Lung microvascular endothelial cell (primary cell): ENCODE measurements around the gene CNTNAP5. TPM values are rescaled to one million over a fixed set of nuclear protein-coding genes. Genes with fewer than 3 reads are reported as not detected.

Source experiments
- DNase-seq, 2 donors: peaks; one replicate each; pipeline versions ENCODE4 v3.0.0 to v3.0.0-alpha.2; 2010; ENCODE audit warnings: low read depth in 2 of 2
- total RNA-seq: library from RNA; depleted of rRNA; stranded (reverse); fragments of >200 nt; gene quantifications from 2 replicates; pipeline ENCODE4 v1.2.1, GENCODE V29; 2014

CNTNAP5 gene
- total RNA-seq, 1 donor from 2014 or later = not detected

DNA sequence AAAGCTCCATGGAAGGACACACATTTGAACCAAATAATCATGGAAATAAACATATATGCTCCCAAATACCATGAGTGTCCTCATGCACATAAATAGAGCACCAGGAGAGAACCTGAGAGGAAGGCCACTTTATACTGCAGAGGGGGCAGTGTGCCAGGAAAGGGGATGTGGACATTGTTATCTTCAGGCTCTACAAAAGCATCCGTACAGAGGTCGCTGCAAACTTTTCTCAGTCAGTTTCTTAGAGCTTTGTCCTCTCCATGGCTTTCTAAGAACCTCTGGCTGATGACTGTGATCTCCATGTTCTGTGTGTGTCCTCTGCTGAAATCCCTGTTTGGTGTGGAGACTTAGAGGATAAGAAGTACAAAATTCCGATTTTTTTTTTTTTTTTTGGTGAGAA is 515.7 kb downstream of the CNTNAP5 start:
- DNase-seq = no peak

DNA sequence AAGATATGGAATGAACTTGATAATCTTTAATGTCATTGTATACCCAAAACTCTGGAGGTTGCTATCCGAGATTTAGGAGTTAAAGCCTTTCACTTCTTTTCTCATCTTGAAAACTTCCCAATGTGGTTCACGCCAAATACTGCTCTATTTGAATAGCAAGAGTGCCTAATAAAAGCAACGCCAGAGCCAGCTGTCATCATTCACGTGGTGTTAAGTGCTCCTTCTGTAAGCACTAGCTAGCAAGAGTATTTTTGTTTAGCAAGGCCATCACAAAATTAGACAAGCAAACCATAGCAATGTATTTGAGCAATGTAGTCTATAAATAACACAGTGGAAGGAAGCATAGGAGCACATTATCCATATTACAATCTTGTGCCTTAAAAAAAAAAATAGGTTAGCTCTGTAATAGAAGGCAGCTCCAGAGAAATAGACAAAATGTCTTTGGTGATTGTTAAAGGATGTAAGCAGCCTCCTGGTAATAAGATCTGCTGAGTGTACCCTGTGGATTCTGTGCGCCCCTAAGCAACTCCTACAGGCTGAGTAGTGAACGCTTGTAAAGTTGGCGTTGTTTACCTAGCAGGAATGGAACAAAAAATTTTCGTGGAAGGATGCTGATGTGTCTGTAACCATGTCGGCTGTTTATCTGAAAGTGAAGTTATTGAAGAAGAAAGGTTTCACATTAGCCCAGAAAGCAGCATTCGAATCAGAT is 518.0 kb downstream of the CNTNAP5 start:
- DNase-seq = no peak

DNA sequence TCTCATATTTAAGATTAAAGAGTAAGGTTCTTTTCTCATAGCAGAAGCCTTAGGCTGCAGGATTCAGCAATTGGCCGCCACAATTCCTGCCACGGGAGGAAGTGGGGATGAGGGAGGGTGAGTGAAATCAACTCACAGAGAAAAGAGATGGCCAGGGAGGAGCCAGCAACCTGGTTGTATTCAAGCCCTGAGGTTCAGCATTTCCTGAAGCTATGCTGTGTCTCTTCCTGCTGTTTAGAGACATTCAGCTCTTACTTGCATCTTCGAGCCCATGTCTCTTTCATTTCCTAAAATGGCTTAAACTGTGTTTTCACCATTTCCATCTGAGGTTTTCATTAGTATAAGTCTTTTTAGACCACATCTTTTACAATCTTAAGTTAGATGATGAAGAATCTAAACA is 522.6 kb downstream of the CNTNAP5 start:
- no peak for DNase-seq

DNA sequence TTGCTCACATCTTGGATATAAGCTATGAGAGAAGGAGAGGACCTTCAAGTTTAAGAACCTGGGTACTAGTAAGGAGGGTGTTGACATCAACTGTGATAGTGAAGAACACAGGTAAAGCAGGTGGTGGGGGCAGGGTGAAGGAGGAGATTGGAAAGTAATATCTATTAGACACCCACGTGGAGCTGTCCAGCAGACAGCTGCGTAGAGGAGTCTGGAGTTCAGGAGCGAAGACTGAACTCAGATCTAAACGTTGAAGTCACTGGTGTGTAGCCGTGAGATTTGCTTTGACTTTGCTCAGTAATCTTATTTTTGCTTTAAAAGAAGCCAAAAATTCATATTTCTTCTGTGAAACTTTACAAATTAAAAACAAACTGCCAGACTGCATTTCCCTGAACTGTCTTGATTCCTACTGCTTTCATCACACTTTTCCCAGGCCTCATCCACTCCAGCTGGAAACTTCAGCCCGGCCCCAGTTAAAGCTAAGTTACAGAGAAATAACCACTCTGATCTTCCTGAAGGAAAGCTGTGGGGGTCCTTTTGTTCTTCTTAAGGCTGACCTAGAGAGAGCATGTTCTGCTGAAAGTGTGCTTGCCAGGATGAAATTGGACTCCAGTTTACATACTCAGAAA is 533.3 kb downstream of the CNTNAP5 start:
- DNase-seq = no peak

DNA sequence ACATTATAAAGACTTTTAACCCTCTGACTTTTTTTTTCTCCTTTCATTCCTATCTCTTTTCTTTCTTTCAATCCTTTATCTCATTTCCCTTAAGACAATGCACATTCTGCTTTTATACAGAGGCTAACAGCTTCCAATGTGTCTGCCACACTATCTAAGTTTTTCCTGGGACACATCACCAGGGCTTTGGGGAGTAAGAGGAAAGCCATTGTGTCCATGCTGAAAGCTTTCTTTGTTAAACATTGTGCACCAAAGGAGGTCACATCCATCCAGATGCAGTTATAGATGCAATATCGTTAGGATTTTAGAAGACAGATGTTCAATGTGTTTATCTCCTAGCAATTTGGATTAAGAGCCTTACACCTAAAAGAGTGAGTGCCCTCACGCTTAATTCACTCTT is 534.1 kb downstream of the CNTNAP5 start:
- no peak for DNase-seq

DNA sequence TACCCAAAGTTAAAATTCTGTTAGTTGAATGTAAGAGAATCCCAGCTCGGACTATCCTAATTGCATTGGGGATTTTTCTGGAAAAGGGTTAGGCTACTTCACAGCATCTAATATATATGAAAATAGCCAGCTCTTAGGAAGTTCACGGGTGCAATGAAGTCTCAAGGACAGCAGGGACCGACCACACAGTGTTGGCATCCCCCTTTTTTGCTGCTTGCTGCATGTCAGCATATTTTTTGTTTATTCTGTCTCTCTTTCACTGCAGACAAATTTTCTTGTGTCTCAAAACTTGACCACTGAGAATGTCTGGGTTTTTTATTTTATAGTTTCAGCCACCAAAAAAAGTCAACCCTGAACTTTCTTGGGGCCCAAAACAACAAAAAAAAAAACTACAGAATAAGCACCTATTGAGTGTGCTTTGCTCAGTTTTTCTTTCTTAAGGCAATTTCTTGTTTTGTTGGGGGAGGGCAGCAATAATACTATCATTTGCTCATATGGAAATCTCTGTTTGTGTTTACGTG is 535.6 kb downstream of the CNTNAP5 start:
- DNase-seq = no peak

DNA sequence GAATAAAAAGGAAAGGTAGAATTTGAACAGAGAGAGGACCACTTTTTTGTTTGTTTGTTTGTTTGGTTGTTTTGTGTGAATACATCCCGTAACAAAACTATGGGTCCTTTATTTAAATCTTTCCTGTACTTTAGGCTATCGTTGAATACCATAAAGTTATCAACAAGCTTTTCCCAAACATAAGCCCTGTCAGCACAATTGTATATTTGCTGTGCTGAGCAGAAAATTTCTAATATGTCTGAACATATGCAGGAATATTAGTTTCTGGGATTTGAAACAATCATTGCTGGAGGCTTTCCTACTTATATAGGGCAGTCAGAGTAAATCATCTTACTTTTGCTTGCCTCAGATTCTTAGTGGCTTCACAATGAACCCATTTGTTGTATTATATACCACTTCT is 536.4 kb downstream of the CNTNAP5 start:
- no peak for DNase-seq

DNA sequence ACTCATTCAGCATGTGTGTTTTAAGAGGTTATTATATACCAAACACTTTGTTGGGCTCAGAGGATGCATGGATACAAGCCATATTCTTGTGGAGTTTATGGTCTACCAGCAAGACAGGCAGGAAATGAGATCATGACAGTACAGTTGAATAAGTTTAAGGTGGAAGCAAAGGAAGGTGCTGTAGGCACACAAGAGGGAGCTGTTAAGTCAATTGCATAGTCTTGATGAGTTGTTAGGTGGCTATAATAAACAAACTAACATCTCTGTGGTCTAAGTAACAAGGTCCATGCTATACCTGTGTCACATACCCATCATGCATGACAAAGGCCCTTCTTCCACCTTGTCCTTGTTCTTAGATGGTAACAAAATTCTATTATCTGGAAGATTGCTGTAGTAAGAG is 538.3 kb downstream of the CNTNAP5 start:
- no peak for DNase-seq

DNA sequence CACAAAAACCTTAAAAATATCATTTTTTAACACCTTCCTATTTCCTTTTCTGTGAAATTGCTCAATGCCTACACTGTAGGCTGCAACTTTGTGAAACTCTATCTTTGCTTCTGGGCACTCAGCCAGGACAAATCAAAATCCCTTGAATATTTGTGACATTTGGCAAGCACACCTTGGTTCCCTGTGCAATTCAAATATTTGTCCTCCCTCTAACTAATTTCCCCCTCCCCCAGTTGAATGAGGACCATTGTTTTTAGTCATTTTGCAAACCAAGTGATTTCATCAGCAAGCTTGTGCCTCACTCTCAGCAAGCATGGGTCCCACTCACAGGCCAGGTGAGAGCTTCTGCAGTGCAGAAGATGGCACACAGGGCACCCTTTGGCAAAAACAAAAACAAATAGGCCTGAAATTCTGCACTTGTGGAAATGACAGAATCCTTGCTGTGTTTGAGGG is 541.5 kb downstream of the CNTNAP5 start:
- DNase-seq = no peak

DNA sequence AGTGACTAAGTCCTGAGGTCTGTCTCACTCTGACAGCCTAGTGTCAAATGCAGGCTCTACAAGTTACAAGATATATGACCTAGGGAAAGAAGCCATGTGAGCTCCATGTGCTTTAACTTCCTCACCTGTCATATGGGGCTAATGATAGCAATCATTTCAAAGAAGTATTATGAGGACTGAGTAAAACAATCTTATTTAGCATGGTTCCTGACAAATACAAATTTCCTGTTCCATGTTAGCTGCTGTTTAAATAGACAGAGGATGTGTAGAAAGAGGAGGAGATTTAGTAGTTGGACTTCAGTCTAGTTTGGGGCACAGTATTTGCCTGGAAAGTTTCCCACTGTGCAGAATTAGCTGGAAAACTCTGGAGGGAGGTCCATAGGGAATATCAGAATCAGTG is 545.8 kb downstream of the CNTNAP5 start:
- DNase-seq = no peak

DNA sequence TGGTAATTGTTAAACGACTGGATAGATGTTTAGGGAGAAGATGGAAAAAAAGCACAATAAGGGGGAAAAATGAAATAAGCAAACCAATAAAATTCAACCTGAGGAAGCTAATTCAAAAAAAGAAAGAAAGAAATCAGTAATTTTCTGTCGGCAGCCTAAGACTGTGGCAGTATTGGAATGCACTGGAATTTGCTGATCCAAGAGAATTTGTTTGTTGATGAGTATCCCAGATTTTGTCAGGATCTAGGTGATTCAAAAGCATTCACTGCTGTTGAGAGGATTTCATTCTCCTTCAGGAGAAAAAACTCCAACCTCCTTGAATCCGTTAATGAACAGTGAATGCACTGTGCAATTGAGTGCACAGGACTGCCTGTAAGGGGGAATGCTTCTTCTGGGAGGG is 546.7 kb downstream of the CNTNAP5 start:
- DNase-seq = no peak

DNA sequence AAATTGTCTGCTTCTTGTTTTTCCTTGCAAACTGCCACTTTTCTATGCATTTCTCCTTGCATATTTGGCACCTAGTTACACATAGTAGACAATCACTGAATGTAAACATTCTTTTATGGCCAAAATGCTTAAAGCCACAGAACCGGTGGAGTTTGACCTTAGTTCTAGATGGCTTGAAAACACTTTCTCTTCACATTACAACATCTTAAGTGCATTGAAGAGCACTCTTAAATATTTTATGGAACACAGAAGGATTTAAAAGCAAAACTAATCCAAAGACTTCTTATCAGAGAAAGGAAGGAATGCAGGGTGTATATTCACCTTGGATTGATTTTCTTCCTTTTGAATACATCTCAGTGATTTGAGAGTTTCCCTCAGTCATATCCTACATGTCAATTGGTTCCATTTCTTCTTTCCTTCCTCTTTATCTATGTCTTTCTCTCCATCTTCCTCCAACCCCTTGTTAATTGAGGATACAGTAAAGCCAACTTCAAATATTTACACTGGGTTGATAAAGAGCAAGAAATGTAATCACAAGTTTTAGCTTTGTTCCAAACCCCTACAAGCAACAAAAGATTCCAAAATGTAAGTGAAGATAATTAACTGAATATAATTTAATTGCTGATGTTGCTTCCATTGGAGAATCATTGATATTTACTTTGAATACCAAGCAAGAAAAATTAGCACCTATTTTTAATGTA is 548.0 kb downstream of the CNTNAP5 start:
- DNase-seq = no peak

DNA sequence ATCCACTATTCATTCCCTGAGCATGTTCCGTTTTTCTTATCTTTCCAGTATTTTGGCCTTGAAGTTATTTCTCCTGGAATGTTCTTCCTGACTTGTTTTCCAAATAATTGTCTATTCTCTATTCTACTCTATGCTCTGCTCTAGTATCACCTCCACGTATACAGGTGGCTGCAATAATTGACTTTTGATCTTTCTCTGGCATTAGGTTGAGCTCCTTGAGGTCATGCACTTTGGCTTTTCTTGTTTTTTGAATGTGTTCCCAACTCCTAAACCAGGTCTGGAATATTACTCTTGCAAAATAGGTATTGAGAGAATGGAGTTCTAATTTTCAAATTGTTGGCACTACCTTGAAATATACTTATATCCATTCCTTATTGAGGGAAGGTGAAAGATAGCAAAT is 550.4 kb downstream of the CNTNAP5 start:
- no peak for DNase-seq

DNA sequence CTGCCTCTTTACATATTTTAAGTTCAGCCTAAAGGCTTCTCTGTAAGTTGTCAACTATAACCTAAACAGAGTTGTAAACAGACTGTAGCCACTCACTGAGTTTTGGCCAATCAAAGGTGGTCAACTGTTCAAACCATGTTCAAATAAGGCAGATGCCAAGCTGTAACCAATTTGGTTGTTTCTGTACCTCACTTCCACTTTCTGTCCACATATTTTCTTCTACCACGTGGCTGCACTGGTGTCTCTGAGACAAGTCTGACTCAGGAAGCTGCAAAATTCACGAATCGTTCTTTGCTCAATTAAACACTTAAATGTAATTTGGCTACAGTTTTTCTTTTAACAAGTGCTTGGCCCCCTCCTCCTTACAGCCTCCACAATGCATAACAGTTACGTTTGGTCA is 555.2 kb downstream of the CNTNAP5 start:
- DNase-seq = no peak

DNA sequence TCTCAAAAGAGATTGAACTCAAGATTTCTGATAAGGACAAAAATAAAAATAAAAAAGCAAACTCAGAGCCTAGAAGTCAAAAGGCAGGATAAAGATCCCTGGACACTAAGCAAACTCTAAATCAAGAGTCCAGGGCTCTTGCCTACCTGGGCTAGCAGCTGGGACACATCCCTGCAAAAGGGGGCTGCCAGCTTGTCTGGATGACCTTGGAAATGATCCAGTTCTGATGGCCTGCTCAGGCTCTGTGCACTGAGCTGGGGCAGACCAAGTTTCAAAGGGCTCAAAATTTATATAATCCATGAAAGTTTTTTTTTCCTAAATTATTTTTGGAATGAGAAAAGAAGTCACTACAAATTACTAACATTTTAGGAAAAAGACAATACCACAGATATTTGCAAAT is 557.3 kb downstream of the CNTNAP5 start:
- no peak for DNase-seq

DNA sequence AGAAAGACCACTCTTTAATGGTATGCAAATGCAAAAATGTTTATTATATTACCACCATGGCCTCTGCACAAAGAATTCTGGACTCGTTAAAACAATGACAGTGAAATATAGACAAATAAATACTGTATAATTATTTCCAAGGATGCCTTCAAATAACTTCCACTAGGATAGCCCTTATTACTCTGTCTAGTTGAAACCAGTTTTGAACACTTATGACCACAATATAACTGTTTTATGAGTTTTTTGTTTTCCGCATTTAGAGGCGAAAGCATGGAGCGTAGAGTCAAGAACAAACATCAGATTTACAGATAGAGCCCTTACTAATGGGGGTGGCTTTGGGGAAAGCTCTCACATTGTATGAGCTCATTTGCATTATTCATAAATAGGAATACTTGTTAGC is 559.5 kb downstream of the CNTNAP5 start:
- DNase-seq = no peak

DNA sequence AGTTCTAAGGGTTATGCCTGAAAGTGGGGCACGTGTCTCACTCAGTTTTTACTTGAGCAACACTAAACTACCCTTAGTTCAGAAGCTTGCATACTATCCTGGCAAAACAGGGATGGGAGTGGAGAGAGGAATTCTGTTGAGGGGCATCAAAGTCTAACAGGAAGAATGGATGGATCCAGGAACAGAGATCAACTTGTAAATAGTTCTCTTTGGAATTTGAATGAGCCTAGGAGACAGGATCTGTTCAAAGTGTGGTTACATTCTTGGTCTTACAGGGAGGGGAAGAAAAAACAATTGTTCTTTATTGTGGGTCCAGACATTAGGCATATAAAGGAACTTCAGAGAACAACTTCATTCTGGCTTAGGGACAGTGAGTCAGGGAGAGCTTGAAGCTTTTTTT is 560.2 kb downstream of the CNTNAP5 start:
- no peak for DNase-seq

DNA sequence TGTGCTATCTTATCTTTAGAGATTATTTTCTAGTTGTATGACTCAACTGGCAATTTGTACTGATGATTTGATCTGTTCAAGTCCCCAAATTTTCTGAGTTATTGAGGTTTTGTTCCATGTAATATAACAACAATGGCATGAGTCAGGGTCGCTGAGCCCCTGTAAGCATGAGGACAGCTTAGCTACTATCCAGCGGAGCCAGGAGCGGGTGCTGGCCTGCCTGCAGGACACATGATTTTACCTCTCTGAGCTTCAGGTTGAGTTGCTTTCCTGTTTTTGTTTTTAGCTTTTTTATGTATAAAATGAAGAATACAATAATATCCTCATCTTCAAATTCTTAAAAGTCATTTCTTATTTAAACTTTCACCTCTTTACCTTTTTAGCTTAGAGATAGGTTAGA is 561.1 kb downstream of the CNTNAP5 start:
- no peak for DNase-seq

DNA sequence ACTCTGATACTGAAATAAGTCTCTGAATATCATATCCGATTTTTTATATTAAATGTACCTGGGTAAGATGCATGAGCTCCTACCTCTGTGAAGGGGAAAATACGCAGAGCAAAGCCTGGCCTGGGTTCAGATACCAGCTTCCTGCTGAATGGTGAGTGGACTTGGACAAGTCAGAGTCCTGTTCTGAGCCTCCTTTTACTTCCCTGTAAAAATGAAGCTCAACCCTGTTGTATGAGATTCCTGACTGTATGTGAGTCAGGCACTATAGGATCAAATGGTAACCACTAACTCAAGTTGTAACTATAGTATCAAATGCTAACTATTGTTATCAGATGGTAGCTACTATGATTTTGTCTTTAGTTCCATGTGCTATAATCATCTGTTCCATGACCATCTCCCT is 561.7 kb downstream of the CNTNAP5 start:
- no peak for DNase-seq

DNA sequence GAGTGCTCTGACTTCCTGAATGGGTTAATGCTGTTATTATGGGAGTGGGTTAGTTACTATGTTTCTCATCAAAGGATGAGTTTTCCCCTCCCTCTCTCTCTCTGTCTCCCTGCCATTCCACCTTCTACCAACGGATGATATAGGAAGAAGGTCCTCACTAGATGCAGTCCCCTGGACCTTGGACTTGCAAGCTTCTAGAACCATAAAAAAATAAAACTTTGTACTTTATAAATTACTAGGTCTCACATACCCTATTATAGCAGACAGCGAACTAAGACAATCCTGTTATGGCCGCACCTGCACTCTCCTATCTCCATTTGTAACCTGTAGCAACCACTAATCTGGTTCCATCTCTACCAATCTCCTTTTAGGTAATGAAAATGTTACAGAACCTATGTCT is 564.9 kb downstream of the CNTNAP5 start:
- no peak for DNase-seq

DNA sequence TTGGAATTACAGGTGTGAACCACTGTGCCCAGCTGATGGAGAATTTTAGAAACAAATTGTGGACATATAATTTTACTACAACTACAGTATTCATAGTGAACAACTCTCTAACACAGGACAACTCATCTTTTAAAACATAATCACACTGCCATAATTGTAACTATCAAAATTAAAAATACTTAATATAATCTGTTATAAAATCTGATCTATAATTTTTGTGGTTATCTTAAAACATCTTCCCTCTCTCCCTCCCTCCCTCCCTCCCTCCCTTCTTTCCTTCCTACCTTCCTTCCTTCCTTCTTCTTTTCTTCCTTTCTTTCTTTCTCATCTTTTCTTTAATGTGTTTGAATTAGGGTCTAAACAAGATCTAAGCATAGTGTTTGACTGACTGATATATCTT is 577.7 kb downstream of the CNTNAP5 start:
- no peak for DNase-seq

DNA sequence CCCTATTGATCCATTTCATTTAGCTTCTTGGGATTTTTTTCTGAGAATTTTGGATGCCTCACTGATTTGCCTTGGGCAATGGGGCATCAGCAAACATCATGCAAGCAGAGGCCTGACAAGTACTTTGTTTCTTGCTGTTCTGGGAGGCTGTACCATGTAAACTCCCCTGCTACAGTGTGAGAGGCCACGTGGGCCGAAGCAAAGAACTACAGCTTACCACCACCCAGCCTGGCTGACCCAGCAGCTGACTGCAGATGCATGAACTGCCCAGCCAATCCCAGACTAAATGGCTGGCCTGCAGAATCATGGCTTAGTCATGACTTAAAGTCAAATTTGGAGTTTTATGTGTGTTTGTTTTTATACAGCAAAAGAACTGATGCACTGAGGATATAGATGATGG is 579.9 kb downstream of the CNTNAP5 start:
- no peak for DNase-seq

DNA sequence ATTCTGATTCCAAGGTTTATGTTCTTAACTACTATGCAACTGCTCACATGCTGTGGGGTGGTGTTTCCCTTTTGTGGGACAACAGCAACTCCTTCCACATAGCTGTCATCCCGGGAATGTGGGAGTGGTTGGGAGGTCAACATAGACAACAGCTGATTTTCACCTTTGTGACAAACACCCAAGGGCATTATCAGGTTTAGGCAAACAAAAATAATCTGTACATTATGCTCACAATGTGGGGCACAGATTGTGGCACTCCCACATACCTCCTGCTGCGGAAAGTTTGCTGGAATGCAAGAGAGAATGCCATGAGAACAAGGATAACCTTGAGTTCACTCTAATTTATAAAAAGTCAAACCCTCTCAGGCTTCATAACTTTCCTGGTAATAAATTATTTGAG is 582.6 kb downstream of the CNTNAP5 start:
- DNase-seq = no peak
